ENCODE measurements around the gene HADHA.
"Not testable (repeated sequence)": the region's sequence is repeated elsewhere in the genome, so short reads cannot be mapped to it uniquely, and the experiment has no call there.

Gene HADHA

GRCh38 chr2:26268213-26268612 lies 23.8 kb upstream of the HADHA start:
- TF ChIP-seq, protein P1, sequence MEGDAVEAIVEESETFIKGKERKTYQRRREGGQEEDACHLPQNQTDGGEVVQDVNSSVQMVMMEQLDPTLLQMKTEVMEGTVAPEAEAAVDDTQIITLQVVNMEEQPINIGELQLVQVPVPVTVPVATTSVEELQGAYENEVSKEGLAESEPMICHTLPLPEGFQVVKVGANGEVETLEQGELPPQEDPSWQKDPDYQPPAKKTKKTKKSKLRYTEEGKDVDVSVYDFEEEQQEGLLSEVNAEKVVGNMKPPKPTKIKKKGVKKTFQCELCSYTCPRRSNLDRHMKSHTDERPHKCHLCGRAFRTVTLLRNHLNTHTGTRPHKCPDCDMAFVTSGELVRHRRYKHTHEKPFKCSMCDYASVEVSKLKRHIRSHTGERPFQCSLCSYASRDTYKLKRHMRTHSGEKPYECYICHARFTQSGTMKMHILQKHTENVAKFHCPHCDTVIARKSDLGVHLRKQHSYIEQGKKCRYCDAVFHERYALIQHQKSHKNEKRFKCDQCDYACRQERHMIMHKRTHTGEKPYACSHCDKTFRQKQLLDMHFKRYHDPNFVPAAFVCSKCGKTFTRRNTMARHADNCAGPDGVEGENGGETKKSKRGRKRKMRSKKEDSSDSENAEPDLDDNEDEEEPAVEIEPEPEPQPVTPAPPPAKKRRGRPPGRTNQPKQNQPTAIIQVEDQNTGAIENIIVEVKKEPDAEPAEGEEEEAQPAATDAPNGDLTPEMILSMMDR (IDR thresholded peaks at IDR 0.05), result no peak
- TF ChIP-seq ZFX (IDR thresholded peaks at IDR 0.05; ENCODE audit: borderline replicate concordance), result no peak
- no peak overlapping the region for H3K27ac ChIP-seq

- H3K27ac ChIP-seq, result not testable (repeated sequence)
Observed at GRCh38 chr2:26258836-26259235, 14.4 kb upstream of the HADHA start.

DNA sequence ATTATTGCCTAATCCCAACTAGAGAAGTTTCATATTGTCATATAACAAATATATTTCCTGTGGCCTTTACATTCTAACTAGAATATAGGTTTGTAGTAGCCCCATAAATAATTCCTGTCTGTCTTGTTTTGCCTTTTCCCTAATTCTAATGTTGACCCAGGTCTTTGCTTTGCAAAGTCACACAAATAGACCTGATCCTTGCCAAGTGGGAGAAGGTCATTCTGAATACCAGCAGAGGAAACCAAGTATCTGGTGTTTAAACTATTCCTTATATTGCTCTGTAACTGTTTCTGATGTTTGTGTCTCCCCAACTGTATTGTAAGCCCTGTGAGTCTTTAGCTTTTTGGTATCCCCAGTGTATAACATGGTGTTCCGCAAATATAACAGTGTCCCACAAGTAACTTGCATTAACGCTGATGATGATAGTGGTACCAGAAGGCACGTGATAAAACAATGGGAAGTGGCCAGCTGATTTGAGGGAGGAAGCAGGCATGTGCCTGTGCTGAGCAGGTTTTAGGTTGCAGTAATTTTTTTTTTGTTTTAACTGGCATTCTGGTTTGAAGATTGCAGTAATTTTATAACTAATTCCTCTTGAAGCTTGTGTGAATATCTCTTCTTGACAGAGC lies 11.4 kb upstream of the HADHA start:
- no peak for TF ChIP-seq ZFX (IDR thresholded peaks at IDR 0.05; ENCODE audit: borderline replicate concordance)
- TF ChIP-seq, protein P1 (IDR thresholded peaks at IDR 0.05), result no peak
- no peak overlapping the region for H3K27ac ChIP-seq

DNA sequence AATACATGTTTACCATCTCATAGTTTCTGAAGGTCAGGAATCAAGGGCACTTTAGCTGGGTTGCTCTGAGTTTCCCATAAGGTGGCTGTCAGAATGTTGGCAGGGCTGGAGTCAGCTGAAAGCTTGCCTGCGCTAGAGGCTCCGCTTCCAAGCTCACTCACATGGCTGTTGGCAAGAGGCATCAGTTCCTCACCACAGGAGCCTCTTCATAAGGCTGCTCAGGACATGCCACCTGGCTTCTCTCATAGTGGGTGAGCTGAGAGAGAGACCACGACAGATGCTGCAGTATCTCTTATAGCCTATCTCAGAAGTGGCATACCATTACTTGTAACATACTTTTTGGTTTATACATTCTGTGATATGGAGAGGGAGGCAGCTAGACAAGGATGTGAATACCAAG lies 7.5 kb upstream of the HADHA start:
- no peak overlapping the region for H3K27ac ChIP-seq
- TF ChIP-seq, protein P1 (IDR thresholded peaks at IDR 0.05), result no peak
- TF ChIP-seq ZFX (IDR thresholded peaks at IDR 0.05; ENCODE audit: borderline replicate concordance), result no peak

GRCh38 chr2:26249625-26250024 lies 5.2 kb upstream of the HADHA start:
- TF ChIP-seq, protein P1 (IDR thresholded peaks at IDR 0.05), result no peak
- no peak for TF ChIP-seq ZFX (IDR thresholded peaks at IDR 0.05; ENCODE audit: borderline replicate concordance)
- H3K27ac ChIP-seq, result no peak overlapping the region

DNA sequence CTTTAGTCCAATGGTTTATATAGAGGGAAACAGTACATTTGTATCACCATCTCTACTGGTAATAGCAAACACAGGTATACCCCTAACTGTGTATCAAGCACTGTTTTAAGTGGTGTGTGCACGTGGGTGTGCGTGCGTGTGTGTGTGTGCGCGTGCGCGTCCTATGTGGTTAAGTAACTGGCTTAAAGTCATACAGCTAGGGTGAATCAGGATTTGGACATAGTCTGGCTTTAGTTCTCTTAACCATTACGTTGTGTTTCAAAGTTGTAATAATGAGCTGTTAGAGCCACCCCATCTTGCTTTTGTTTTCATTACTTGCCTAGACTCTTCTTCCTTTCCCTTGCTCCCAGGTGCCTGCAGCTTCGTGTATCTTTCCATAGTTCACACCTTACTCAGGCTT lies 2.4 kb upstream of the HADHA start:
- no peak overlapping the region for H3K27ac ChIP-seq
- TF ChIP-seq ZFX (IDR thresholded peaks at IDR 0.05; ENCODE audit: borderline replicate concordance), result no peak

DNA sequence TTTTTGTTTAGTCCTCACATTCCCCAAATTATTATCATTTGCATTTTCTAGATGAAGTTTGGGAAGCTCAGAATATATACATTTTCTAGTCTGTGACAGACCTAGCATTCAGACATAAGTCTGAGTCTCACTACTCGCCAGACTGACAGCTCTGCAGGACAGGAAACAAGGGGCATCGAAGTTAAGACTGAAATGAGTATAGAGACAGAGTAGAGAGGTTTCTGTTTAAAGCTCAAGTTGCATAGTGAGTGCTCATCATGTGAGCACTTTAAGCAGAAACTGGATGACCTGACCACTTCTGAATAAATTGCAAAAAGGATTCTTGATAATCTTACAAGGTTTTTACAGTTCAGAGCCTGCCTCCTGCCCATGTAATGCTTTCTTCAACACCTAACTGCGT lies 1.4 kb upstream of the HADHA start:
- peak overlapping the region; percentile 88 for H3K27ac ChIP-seq
- no peak for TF ChIP-seq ZFX (IDR thresholded peaks at IDR 0.05; ENCODE audit: borderline replicate concordance)
- TF ChIP-seq, protein P1 (IDR thresholded peaks at IDR 0.05), result no peak

DNA sequence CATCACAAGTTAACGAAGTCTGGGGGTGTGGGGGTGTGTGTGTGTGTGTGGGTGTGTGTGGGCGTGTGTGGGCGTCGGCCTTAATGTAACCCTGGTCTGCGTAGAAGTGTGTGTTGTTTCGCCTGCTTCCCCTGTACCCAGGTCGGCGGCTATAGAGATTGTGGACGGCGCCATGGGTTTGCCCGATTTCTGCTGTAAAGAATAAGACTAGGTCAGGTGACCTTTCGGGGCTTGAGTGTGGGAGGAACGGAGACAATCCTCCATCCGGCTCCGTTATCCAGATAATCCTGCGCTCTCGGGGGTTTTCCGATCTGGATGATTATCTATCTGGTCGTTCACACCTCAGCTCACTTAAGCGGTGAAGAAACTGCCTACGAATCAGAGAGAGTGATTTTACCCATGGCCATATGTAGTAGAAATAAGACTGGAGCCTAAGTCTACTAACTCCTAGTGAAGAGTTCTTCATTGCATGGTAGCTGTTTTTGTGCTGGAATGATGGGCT lies 850 bp upstream of the HADHA start:
- no peak for TF ChIP-seq ZFX (IDR thresholded peaks at IDR 0.05; ENCODE audit: borderline replicate concordance)
- TF ChIP-seq, protein P1 (IDR thresholded peaks at IDR 0.05), result no peak
- peak overlapping the region; percentile 88 for H3K27ac ChIP-seq

Data from 22Rv1 (cell line).